Spleen (tissue), 7 donors: ENCODE data around the gene GLIPR1.

Experiments
- CTCF ChIP-seq, 11 experiments: fragments of 200-600 bp in 7 of 11; fragments of 450-650 bp in 4 of 11; sonication (generic) in 4 of 11; IDR thresholded peaks in 8 of 11; conservative IDR thresholded peaks in 3 of 11; 1 replicate in 7 of 11; 2 replicates in 4 of 11; pipeline versions ENCODE4 v1.4.0 to v1.8.0; 2016 to 2021; ENCODE audit warnings: antibody characterized with exemption in 11 of 11, inconsistent platforms in 4 of 11, mild to moderate bottlenecking in 1 of 11
- POLR2A ChIP-seq, 3 donors: fragments of 450-650 bp; IDR thresholded peaks; one replicate each; pipeline ENCODE4 v1.5.1; 2017; ENCODE audit warnings: antibody characterized with exemption in 3 of 3, mild to moderate bottlenecking in 1 of 3
- donor health status: DM: no; HTN: no; CAD: no; lungs with moderate emphysema.
- donor health status: DM: no; HTN: no; CAD: no.
- donor health status: DM: no; HTN: no; CAD: no.

GRCh38 chr12:75432924-75433323 lies 47.6 kb upstream of the GLIPR1 start:
- TF ChIP-seq CTCF (IDR thresholded peaks at IDR 0.05 in 8 of 11, conservative IDR thresholded peaks at IDR 0.05 in 3 of 11) (no peak), POLR2A (IDR thresholded peaks at IDR 0.05) (no peak)
